Measurements from ENCODE around the gene SCPEP1.

DNA sequence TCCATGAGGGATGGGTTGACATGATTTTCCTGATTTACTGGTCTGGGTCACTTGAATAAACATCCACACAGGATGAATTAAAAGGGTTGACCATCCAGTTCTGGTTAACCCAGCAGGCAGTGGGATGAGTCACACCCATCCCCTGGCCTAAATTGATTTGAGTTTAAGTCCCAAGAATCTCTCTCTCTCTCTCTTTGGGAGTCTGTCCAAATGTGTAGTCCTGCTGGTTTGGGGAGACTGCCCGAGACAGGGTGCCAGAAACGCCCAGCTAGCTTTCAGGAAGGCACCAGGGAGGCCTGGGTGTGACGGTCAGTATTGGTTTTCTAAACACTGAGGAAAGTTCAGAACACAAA, 38.8 kb downstream of the SCPEP1 start:
- TF ChIP-seq CTCF (IDR thresholded peaks at IDR 0.05) (no peak), POLR2A (IDR thresholded peaks at IDR 0.05) (no peak)
